GM18520 (cell line): ENCODE results near the gene NPPA.

Experiments
- ATAC-seq: cut with Tn5 transposase; IDR thresholded peaks from one replicate; pipeline ENCODE4 v1.9.1; 2021; ENCODE audit not compliant: unreplicated experiment

Gene NPPA

GRCh38 chr1:11842154-11843041, 5.2 kb downstream of the NPPA start:
- no peak for ATAC-seq

GRCh38 chr1:11841245-11842153, 6.1 kb downstream of the NPPA start:
- ATAC-seq: no peak

- ATAC-seq: no peak
These were observed 7.6 kb downstream of the NPPA start for GRCh38 chr1:11839727-11840705.

DNA sequence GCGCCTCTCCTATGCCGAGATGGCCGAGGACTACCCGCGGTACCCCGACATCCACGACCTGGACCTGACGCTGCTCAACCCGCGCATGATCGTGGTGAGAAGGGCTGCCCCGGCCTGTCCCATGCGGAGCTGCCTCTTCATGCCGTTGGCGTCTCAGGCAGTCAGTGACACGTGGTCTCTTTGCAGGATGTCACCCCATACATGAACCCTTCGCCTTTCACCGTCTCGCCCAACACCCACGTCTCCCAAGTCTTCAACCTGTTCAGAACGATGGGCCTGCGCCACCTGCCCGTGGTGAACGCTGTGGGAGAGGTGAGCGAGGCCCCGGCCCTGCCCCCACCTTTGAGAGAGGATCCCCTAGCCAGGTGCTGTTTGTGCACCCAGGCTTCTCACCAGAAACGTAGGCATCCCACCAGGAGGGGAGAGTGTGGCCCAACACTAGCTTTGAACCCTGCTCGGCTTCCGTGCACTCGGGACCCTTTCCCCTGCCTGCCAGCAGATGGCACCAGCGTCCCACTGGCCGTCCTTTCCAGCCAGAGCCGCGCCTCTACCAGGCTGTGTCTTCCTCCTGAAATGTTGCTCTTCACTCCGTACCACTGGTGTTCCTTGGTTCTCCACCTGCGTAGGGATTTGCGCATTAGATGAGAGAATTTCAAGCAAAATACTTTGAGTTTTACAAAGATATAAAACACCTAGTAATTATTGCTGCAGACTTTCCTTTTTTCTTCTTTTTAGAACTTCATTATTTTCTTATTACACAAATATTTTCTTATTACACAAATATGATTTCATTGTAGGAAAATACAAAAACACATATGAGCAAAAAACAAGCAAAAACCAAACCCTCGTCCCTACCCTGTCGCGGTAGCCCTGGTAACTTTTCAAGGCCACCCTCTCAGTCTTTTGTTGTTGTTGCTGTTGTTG, 9.0 kb downstream of the NPPA start:
- no peak for ATAC-seq

DNA sequence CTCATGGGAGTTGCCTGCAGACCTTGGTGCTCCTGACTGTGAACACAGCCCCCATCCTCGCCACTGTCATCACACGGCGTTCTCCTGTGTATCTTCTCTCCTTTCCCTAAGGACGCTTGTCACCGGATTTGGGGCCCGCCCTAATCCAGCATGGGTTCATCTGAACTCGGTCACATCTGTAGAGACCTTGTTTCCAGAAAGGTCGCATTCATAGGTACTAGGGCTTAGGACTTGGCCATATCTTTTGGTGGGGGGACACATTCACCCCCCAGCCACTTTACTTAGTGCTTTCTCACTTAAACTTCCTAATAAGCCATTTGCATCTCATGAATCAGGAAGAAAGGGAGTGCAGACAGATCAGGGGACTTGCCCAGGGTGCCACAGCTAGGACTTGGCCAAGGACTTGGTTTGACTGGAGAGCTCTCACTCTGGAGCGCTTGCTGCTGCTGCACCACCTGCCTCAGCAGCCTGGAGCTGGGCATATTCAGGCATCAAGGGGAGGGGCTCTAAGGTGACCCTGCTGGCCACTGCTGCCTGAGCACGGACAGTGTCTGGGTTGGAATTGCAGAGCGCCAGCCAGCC, 9.7 kb downstream of the NPPA start:
- ATAC-seq: no peak

GRCh38 chr1:11836955-11837766, 10.4 kb downstream of the NPPA start:
- ATAC-seq: no peak

- no peak for ATAC-seq
These were observed 11.9 kb downstream of the NPPA start for GRCh38 chr1:11835441-11836225.

GRCh38 chr1:11833900-11834299, 13.7 kb downstream of the NPPA start:
- ATAC-seq: no peak

- no peak for ATAC-seq
These were observed 14.1 kb downstream of the NPPA start for GRCh38 chr1:11833497-11833896.

- no peak for ATAC-seq
These were observed 15.4 kb downstream of the NPPA start for GRCh38 chr1:11831945-11832725.

GRCh38 chr1:11828511-11828910, 19.1 kb downstream of the NPPA start:
- no peak for ATAC-seq

GRCh38 chr1:11826946-11827345, 20.6 kb downstream of the NPPA start:
- no peak for ATAC-seq

DNA sequence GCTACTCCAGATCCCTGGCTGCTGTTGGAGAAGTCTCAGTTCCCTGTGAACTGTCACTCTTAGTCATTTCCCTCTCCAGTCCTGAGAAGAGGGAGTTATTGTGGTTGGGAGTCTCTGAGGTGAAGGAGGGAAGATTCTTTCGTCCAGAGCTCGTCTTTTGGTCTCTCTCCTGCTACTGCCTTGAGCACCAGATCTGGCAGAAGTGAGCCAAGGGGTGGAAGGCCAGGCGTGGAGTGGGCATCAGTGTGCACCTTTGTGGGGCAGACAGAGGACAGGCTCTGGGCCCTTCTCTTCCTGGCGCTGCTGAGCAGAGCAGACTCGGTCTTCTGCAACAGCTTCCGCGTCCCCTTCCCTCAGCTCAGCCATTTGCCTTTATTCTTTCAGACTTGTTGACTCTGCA, 22.5 kb downstream of the NPPA start:
- ATAC-seq: no peak

GRCh38 chr1:11823366-11824137, 24.0 kb downstream of the NPPA start:
- no peak for ATAC-seq

GRCh38 chr1:11822091-11822490, 25.5 kb downstream of the NPPA start:
- no peak for ATAC-seq

GRCh38 chr1:11817192-11817591, 30.4 kb downstream of the NPPA start:
- ATAC-seq: no peak
